GM18907 (cell line): ENCODE measurements around the gene ETS1.

ENCODE experiments used
- ATAC-seq: cut with Tn5 transposase; IDR thresholded peaks from one replicate; pipeline ENCODE4 v1.9.1; 2021; ENCODE audit warnings: mild to moderate bottlenecking, moderate library complexity; ENCODE audit not compliant: unreplicated experiment

Gene ETS1, protein sequence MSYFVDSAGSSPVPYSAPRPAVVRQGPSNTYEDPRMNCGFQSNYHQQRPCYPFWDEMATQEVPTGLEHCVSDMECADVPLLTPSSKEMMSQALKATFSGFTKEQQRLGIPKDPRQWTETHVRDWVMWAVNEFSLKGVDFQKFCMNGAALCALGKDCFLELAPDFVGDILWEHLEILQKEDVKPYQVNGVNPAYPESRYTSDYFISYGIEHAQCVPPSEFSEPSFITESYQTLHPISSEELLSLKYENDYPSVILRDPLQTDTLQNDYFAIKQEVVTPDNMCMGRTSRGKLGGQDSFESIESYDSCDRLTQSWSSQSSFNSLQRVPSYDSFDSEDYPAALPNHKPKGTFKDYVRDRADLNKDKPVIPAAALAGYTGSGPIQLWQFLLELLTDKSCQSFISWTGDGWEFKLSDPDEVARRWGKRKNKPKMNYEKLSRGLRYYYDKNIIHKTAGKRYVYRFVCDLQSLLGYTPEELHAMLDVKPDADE

DNA sequence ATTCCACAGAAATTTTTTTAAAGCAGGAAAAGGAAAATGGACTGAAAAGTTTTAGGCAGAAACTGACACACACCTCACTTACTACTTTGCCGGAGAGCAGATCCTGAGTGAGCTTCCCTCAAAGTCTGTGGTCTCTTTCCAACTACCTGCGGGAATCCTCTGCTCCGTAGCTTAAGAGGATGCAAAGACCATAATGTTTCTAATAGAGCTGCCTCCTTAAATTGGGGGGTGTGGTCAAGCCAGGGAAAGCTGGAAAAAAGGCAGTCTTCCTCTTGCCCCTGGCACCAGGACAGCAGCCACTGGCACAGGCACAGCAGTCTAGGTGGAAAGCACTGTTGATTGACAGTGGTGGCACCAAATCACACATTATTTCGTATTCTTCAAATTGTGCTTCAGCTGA lies at the start of gene ETS1:
Gene ETS1, minus strand, starts transcription at position 144 of the 400 bp plus-strand sequence. CDS start 14,428 bp downstream, outside the sequence.
- no peak for ATAC-seq

- ATAC-seq, result no peak
Observed at GRCh38 chr11:128634395-128634794, 47.0 kb upstream of the ETS1 start.

DNA sequence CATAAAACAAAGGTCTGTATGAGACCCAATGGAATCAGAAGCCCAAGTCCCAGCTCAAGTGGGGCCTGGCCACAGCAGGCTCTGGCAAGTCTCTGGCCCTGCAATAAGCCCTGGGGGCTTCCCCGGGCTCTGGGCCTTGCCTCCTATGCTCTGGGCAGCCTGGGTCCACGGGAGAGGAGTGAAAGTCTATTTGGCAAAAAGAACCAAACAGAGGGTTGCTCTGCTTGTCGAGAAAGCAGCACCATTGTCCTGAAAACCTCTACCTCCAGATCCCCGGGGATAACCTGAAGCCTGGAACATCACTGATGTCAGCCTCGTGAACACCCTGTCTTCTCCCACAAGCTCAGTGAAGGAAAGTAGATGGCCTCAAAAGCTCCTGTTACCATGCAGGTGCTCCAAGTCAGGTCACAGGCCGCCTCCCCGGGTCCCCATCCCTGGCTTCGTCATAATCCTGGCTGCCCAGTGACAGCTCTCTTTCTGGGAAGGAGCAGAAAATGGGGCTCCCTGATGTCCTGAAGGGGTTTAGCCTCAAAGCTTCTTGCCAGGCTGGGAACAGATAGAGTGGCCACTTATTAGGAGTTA lies 46.1 kb upstream of the ETS1 start:
- ATAC-seq, result no peak

GRCh38 chr11:128632141-128632791 lies 44.9 kb upstream of the ETS1 start:
- ATAC-seq, result peak; percentile 25

GRCh38 chr11:128630367-128631230 lies 43.2 kb upstream of the ETS1 start:
- peak; percentile 52 for ATAC-seq

DNA sequence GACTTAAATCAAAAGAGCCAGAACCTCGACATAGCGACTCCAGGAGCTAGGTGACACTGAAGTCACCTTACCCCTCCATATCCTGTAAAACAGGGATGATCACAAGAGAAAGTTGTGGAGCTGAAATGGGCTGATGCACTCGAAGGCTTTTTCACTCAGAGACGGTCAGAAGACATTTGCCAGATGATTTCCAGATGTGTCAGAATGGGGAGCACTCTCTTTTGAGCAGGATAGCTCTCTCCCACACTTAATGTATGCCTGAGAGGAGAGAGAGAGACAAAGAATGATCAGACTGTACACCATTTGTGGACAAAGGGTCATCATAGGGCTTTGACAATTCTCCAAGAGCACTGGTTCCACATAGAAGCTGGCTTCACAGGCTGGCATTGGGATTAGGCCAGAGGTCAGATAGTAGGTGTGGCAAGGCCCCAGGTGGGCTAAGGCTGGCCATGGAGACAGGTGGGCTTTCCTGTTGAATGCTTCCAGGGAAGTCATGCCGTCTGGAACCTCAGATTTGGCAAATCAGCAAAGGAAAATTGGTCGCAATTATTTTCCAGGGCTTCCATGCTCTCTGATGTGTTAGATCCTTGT lies 42.3 kb upstream of the ETS1 start:
- no peak for ATAC-seq

- ATAC-seq, result peak; percentile 34
Observed at GRCh38 chr11:128628686-128629085, 41.3 kb upstream of the ETS1 start.

DNA sequence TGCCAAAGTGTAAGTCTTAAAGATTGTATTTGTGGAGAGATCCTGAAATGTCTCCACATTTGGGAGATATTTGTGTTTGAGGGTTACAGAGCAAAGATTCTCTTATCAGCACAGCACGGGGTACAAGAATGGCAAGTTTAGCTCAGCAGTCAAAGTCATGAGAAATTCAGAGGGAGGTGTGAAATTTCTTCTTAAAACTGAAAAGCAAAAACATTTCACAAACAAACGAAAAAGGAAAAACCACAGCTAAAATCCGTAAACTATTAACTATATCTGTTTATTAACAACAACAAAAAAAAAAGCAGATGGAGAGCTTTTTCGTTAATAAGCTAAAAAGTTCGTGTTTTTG lies 40.9 kb upstream of the ETS1 start:
- ATAC-seq, result peak; percentile 22

GRCh38 chr11:128627666-128628324 lies 40.4 kb upstream of the ETS1 start:
- ATAC-seq, result peak; percentile 47

- no peak for ATAC-seq
Observed at GRCh38 chr11:128626913-128627665, 39.7 kb upstream of the ETS1 start.

- no peak for ATAC-seq
Observed at GRCh38 chr11:128625746-128626145, 38.4 kb upstream of the ETS1 start.

DNA sequence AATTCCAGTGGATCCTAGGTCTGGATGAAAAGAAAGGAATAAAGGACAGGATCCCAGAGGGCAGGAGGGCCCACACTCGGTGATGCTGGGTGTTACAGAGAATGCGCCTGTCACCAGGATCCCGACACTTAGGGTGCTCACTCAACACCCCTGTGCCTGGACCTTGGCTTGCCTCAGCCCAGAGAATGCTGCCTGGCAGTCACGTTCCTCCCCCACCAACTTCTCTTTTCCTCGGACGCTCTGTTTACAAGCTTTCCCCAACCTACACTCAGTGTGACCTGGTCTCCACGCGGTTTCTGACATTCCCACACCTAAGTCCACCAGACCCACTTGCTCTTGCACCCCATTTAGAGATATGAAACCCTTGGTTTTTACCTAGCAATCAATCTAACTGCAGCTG lies 38.0 kb upstream of the ETS1 start:
- ATAC-seq, result no peak

GRCh38 chr11:128624269-128625175 lies 37.2 kb upstream of the ETS1 start:
- peak; percentile 53 for ATAC-seq

DNA sequence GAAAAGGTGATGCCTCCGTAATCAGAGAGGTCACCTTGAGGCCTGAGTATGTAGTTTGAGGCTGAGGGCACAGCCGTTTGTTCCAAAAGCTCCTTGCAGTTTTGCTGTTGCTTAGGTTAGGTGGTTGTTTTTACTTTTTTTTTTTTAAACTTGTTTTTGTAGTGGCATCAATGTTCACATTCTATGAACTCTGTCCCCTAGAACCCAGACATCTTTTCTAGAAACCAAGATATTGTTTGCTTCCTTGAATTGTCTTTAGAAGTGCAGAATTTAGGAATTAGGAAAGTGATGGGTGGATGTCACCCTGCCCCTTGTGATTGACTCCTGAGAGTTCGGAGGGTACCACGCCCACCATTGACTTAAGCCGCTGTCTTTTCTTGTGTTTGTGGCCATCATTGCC lies 35.7 kb upstream of the ETS1 start:
- no peak for ATAC-seq

GRCh38 chr11:128621601-128622501 lies 34.5 kb upstream of the ETS1 start:
- no peak for ATAC-seq

- no peak for ATAC-seq
Observed at GRCh38 chr11:128620309-128621100, 33.1 kb upstream of the ETS1 start.
